GM19324 (cell line): ENCODE results near the gene IFRD2.
"Not testable (repeated sequence)": the region's sequence is repeated elsewhere in the genome, so short reads cannot be mapped to it uniquely, and the experiment has no call there.

Experiments
- ATAC-seq: cut with Tn5 transposase; IDR thresholded peaks from one replicate; pipeline ENCODE4 v1.9.1; 2021; ENCODE audit warnings: mild to moderate bottlenecking, moderate library complexity; ENCODE audit not compliant: unreplicated experiment, low FRiP score

Gene IFRD2

GRCh38 chr3:50269977-50270413 is 22.2 kb downstream of the IFRD2 start:
- no peak for ATAC-seq

- ATAC-seq, result no peak
These were observed 22.8 kb downstream of the IFRD2 start for GRCh38 chr3:50269460-50269859.

GRCh38 chr3:50268703-50269451 is 23.4 kb downstream of the IFRD2 start, which contains the start of gene SEMA3B:
Gene SEMA3B, plus strand, starts transcription at chr3:50269147. Its CDS starts 94 bp downstream, at chr3:50269241.
- no peak for ATAC-seq

- ATAC-seq, result no peak
These were observed 24.0 kb downstream of the IFRD2 start for GRCh38 chr3:50268276-50268675.

GRCh38 chr3:50267280-50267913 is 24.8 kb downstream of the IFRD2 start:
- ATAC-seq, result no peak

GRCh38 chr3:50266836-50267235 is 25.4 kb downstream of the IFRD2 start:
- ATAC-seq, result no peak

- ATAC-seq, result no peak
These were observed 26.2 kb downstream of the IFRD2 start for GRCh38 chr3:50266017-50266416.

- no peak for ATAC-seq
These were observed 26.7 kb downstream of the IFRD2 start for GRCh38 chr3:50265571-50265970.

GRCh38 chr3:50264964-50265485 is 27.2 kb downstream of the IFRD2 start:
- ATAC-seq, result no peak

- ATAC-seq, result no peak
These were observed 27.8 kb downstream of the IFRD2 start for GRCh38 chr3:50264383-50264963.

GRCh38 chr3:50263478-50264382 is 28.5 kb downstream of the IFRD2 start:
- ATAC-seq, result no peak

GRCh38 chr3:50262778-50263177 is 29.5 kb downstream of the IFRD2 start:
- ATAC-seq, result no peak

- ATAC-seq, result not testable (repeated sequence)
These were observed 30.0 kb downstream of the IFRD2 start for GRCh38 chr3:50262200-50262599.

GRCh38 chr3:50261505-50261904 is 30.7 kb downstream of the IFRD2 start:
- no peak for ATAC-seq

GRCh38 chr3:50260942-50261441 is 31.2 kb downstream of the IFRD2 start:
- no peak for ATAC-seq

- peak; percentile 84 for ATAC-seq
These were observed 31.9 kb downstream of the IFRD2 start for GRCh38 chr3:50260027-50260941.

- peak; percentile 8 for ATAC-seq
These were observed 32.7 kb downstream of the IFRD2 start for GRCh38 chr3:50259432-50260026.

- ATAC-seq, result no peak
These were observed 33.2 kb downstream of the IFRD2 start for GRCh38 chr3:50258979-50259378.
